Endodermal cell (in vitro differentiated cells): ENCODE measurements around the gene ZC3H12C. TPM values are rescaled to one million over a fixed set of nuclear protein-coding genes. Genes with fewer than 3 reads are reported as not detected.

ENCODE experiments used
- DNase-seq: peaks from one replicate; pipeline ENCODE4 v3.0.0-alpha.2; 2017
- H3K27ac ChIP-seq: 2 replicates; pipeline ENCODE4 v1.5.1; 2013; ENCODE audit warnings: mild to moderate bottlenecking, low read depth, low read length, moderate library complexity
- H3K27me3 ChIP-seq: 2 replicates; pipeline ENCODE4 v1.6.1; 2013; ENCODE audit warnings: mild to moderate bottlenecking, low read length, moderate library complexity; ENCODE audit not compliant: insufficient read depth, control insufficient read depth, poor library complexity, severe bottlenecking
- H3K36me3 ChIP-seq: 2 replicates; pipeline ENCODE4 v1.7.0; 2013; ENCODE audit warnings: mild to moderate bottlenecking, low read length, moderate library complexity; ENCODE audit not compliant: control insufficient read depth, insufficient read depth
- H3K4me1 ChIP-seq: one replicate; pipeline ENCODE4 v1.7.0; 2013; ENCODE audit warnings: low read length; ENCODE audit not compliant: control insufficient read depth, insufficient read depth
- H3K4me3 ChIP-seq: 2 replicates; pipeline ENCODE4 v1.5.1; 2013; ENCODE audit warnings: mild to moderate bottlenecking, low read length, moderate library complexity
- H3K9ac ChIP-seq: 2 replicates; pipeline ENCODE4 v1.6.1; 2013; ENCODE audit warnings: mild to moderate bottlenecking, low read length, moderate library complexity; ENCODE audit not compliant: poor library complexity, severe bottlenecking; ENCODE audit errors: extremely low read depth
- H3K9me3 ChIP-seq: 2 replicates; pipeline ENCODE4 v1.6.1; 2013; ENCODE audit warnings: mild to moderate bottlenecking, low read length, moderate library complexity; ENCODE audit not compliant: control insufficient read depth
- H3K27ac Mint-ChIP-seq: 2 replicates; pipeline ENCODE4 v1.8.0; 2020; ENCODE audit warnings: mixed read lengths
- H3K27me3 Mint-ChIP-seq: 2 replicates; pipeline ENCODE4 v1.8.0; 2021; ENCODE audit warnings: mild to moderate bottlenecking, mixed read lengths; ENCODE audit not compliant: insufficient read depth
- H3K36me3 Mint-ChIP-seq: 2 replicates; pipeline ENCODE4 v1.8.0; 2020; ENCODE audit warnings: low read depth, mixed read lengths
- H3K4me1 Mint-ChIP-seq: 2 replicates; pipeline ENCODE4 v1.8.0; 2020; ENCODE audit warnings: mixed read lengths
- H3K4me3 Mint-ChIP-seq: 2 replicates; pipeline ENCODE4 v1.8.0; 2020; ENCODE audit warnings: mild to moderate bottlenecking, moderate library complexity, mixed read lengths
- H3K9me3 Mint-ChIP-seq: 2 replicates; pipeline ENCODE4 v1.8.0; 2020; ENCODE audit warnings: mild to moderate bottlenecking, mixed read lengths
- CTCF ChIP-seq: fragments of 200-600 bp; sonication (generic); conservative IDR thresholded peaks from 2 replicates; pipeline ENCODE4 v1.5.0; 2021; ENCODE audit warnings: antibody characterized with exemption, mild to moderate bottlenecking
- WGBS, 2 experiments: methylation state at CpG; one replicate each; pipeline versions ENCODE4 v1.1.5 to v1.1.7; 2013; ENCODE audit warnings: missing lambda C conversion rate in 2 of 2, mixed read lengths in 1 of 2; ENCODE audit not compliant: insufficient coverage in 1 of 2, insufficient read length in 1 of 2; 5-methylcytosine and 5-hydroxymethylcytosine counted together
- total RNA-seq, 2 donors: library from RNA; stranded (reverse); fragmentation: NEBNext Ultra II Directional in 1 of 2; extraction: Animal tissue kit (Norgen Biotek cat#: 25700) in 1 of 2; gene quantifications; 2 replicates in 1 of 2; 3 replicates in 1 of 2; pipeline ENCODE4 v1.2.1, GENCODE V29; 2021

The ZC3H12C gene
- total RNA-seq, 2 donors from 2014 or later = 4.1 to 5.6 TPM

GRCh38 chr11:110074499-110074898 lies 18.7 kb upstream of the ZC3H12C start:
- 97 to 100% methylated on average over 5 to 7 of the region's 7 CpGs for WGBS, 2 experiments
- Histone ChIP-seq H3K36me3 (no peaks in the 10 kb centered on the region), H3K27ac (no peak overlapping the region), H3K4me1 (no peaks in the 10 kb centered on the region), H3K27me3 (no peaks in the 10 kb centered on the region), H3K9ac (no peak overlapping the region), H3K9me3 (peaks cover 6% of the 10 kb centered on the region), H3K4me3 (no peak overlapping the region)
- Mint-ChIP-seq H3K9me3 (peaks cover 5% of the 10 kb centered on the region), H3K4me1 (peaks cover 13% of the 10 kb centered on the region), H3K27ac (no peak overlapping the region), H3K4me3 (no peak overlapping the region), H3K27me3 (no peaks in the 10 kb centered on the region), H3K36me3 (no peaks in the 10 kb centered on the region)
- no peak for DNase-seq
- no peak for TF ChIP-seq CTCF

- 97 to 98% methylated on average over 5 to 12 of the region's 12 CpGs for WGBS, 2 experiments
- H3K4me1 ChIP-seq = no peaks in the 10 kb centered on the region
- peaks cover 5% of the 10 kb centered on the region for H3K9me3 Mint-ChIP-seq
- H3K4me3 Mint-ChIP-seq = no peak overlapping the region
- no peak overlapping the region for H3K9ac ChIP-seq
- no peak for TF ChIP-seq CTCF
- no peaks in the 10 kb centered on the region for H3K36me3 Mint-ChIP-seq
- DNase-seq = no peak
- H3K27me3 Mint-ChIP-seq = no peaks in the 10 kb centered on the region
- no peak overlapping the region for H3K27ac ChIP-seq
- no peaks in the 10 kb centered on the region for H3K27me3 ChIP-seq
- H3K36me3 ChIP-seq = no peaks in the 10 kb centered on the region
- H3K9me3 ChIP-seq = peaks cover 6% of the 10 kb centered on the region
- H3K4me3 ChIP-seq = no peak overlapping the region
- peaks cover 13% of the 10 kb centered on the region for H3K4me1 Mint-ChIP-seq
- no peak overlapping the region for H3K27ac Mint-ChIP-seq
These were observed 17.9 kb upstream of the ZC3H12C start for GRCh38 chr11:110075105-110075846.

- Histone ChIP-seq H3K4me3 (no peak overlapping the region), H3K4me1 (no peaks in the 10 kb centered on the region), H3K27me3 (no peaks in the 10 kb centered on the region), H3K9ac (no peak overlapping the region), H3K9me3 (peaks cover 6% of the 10 kb centered on the region), H3K27ac (no peak overlapping the region), H3K36me3 (no peaks in the 10 kb centered on the region)
- 87 to 98% methylated on average over 4 of the region's 4 CpGs for WGBS, 2 experiments
- H3K9me3 Mint-ChIP-seq = peaks cover 5% of the 10 kb centered on the region
- DNase-seq = no peak
- no peak for TF ChIP-seq CTCF
- peaks cover 13% of the 10 kb centered on the region for H3K4me1 Mint-ChIP-seq
- H3K4me3 Mint-ChIP-seq = no peak overlapping the region
- H3K27me3 Mint-ChIP-seq = no peaks in the 10 kb centered on the region
- no peaks in the 10 kb centered on the region for H3K36me3 Mint-ChIP-seq
- H3K27ac Mint-ChIP-seq = no peak overlapping the region
These were observed 17.4 kb upstream of the ZC3H12C start for GRCh38 chr11:110075847-110076208.
